NCI-H2227 treated with DMSO at 0.1 percent for 48 hours (cell line): Measurements from ENCODE around the gene DSE.

Experiments used
- DNase-seq: peaks from one replicate; lab custom pipeline; 2025; lab: John Stamatoyannopoulos, UW

Gene DSE

GRCh38 chr6:116483616-116484015, 112.9 kb downstream of the DSE start:
- no peak for DNase-seq

GRCh38 chr6:116485559-116486184, 114.9 kb downstream of the DSE start:
- DNase-seq: no peak

- no peak for DNase-seq
Measured at GRCh38 chr6:116491610-116492330, 121.0 kb downstream of the DSE start.

GRCh38 chr6:116492331-116493067, 121.8 kb downstream of the DSE start:
- no peak for DNase-seq
